ENCODE data around the gene MKRN1.

The MKRN1 gene

GRCh38 chr7:140453273-140453672 lies 26.0 kb downstream of the MKRN1 start:
- Histone ChIP-seq H3K9me3 (replicated peaks; ENCODE audit: low read length) (no peaks in the 10 kb centered on the region), H3K4me2 (ENCODE audit: low read length) (no peak overlapping the region), H3K9ac (ENCODE audit: low read depth, low read length) (no peak overlapping the region), H3K4me3 (ENCODE audit: low read length) (no peak overlapping the region), H3K27me3 (ENCODE audit: control insufficient read depth, insufficient read depth, low read length) (no peaks in the 10 kb centered on the region), H3K36me3 (ENCODE audit: insufficient read depth, low read length) (peaks cover 33% of the 10 kb centered on the region), H3K4me1 (ENCODE audit: control insufficient read depth, insufficient read depth, low read length) (no peaks in the 10 kb centered on the region)

- no peaks in the 10 kb centered on the region for H3K4me1 ChIP-seq (ENCODE audit: control insufficient read depth, insufficient read depth, low read length)
- H3K4me2 ChIP-seq (ENCODE audit: low read length), result no peak overlapping the region
- no peak overlapping the region for H3K9ac ChIP-seq (ENCODE audit: low read depth, low read length)
- H3K36me3 ChIP-seq (ENCODE audit: insufficient read depth, low read length), result peaks cover 24% of the 10 kb centered on the region
- no peaks in the 10 kb centered on the region for H3K9me3 ChIP-seq (replicated peaks; ENCODE audit: low read length)
- no peaks in the 10 kb centered on the region for H3K27me3 ChIP-seq (ENCODE audit: control insufficient read depth, insufficient read depth, low read length)
- H3K4me3 ChIP-seq (ENCODE audit: low read length), result no peak overlapping the region
These were observed 27.6 kb downstream of the MKRN1 start for GRCh38 chr7:140451716-140452115.

GRCh38 chr7:140448781-140449480 lies 30.4 kb downstream of the MKRN1 start:
- Histone ChIP-seq H3K9me3 (replicated peaks; ENCODE audit: low read length) (no peaks in the 10 kb centered on the region), H3K4me1 (ENCODE audit: control insufficient read depth, insufficient read depth, low read length) (no peaks in the 10 kb centered on the region), H3K27me3 (ENCODE audit: control insufficient read depth, insufficient read depth, low read length) (no peaks in the 10 kb centered on the region), H3K4me3 (ENCODE audit: low read length) (no peak overlapping the region), H3K9ac (ENCODE audit: low read depth, low read length) (no peak overlapping the region), H3K36me3 (ENCODE audit: insufficient read depth, low read length) (no peaks in the 10 kb centered on the region), H3K4me2 (ENCODE audit: low read length) (no peak overlapping the region)

- H3K4me2 ChIP-seq (ENCODE audit: low read length), result no peak overlapping the region
- H3K9ac ChIP-seq (ENCODE audit: low read depth, low read length), result no peak overlapping the region
- H3K36me3 ChIP-seq (ENCODE audit: insufficient read depth, low read length), result no peaks in the 10 kb centered on the region
- no peaks in the 10 kb centered on the region for H3K4me1 ChIP-seq (ENCODE audit: control insufficient read depth, insufficient read depth, low read length)
- no peaks in the 10 kb centered on the region for H3K27me3 ChIP-seq (ENCODE audit: control insufficient read depth, insufficient read depth, low read length)
- no peak overlapping the region for H3K4me3 ChIP-seq (ENCODE audit: low read length)
- H3K9me3 ChIP-seq (replicated peaks; ENCODE audit: low read length), result no peaks in the 10 kb centered on the region
These were observed 31.5 kb downstream of the MKRN1 start for GRCh38 chr7:140447841-140448240.

GRCh38 chr7:140446467-140446866 lies 32.8 kb downstream of the MKRN1 start:
- no peaks in the 10 kb centered on the region for H3K36me3 ChIP-seq (ENCODE audit: insufficient read depth, low read length)
- H3K4me3 ChIP-seq (ENCODE audit: low read length), result no peak overlapping the region
- no peaks in the 10 kb centered on the region for H3K4me1 ChIP-seq (ENCODE audit: control insufficient read depth, insufficient read depth, low read length)
- H3K27me3 ChIP-seq (ENCODE audit: control insufficient read depth, insufficient read depth, low read length), result no peaks in the 10 kb centered on the region
- H3K9ac ChIP-seq (ENCODE audit: low read depth, low read length), result no peak overlapping the region
- no peak overlapping the region for H3K4me2 ChIP-seq (ENCODE audit: low read length)
- no peaks in the 10 kb centered on the region for H3K9me3 ChIP-seq (replicated peaks; ENCODE audit: low read length)

- Histone ChIP-seq H3K27me3 (ENCODE audit: control insufficient read depth, insufficient read depth, low read length) (no peaks in the 10 kb centered on the region), H3K4me1 (ENCODE audit: control insufficient read depth, insufficient read depth, low read length) (no peaks in the 10 kb centered on the region), H3K36me3 (ENCODE audit: insufficient read depth, low read length) (no peaks in the 10 kb centered on the region), H3K9ac (ENCODE audit: low read depth, low read length) (no peak overlapping the region), H3K4me2 (ENCODE audit: low read length) (no peak overlapping the region), H3K9me3 (replicated peaks; ENCODE audit: low read length) (no peaks in the 10 kb centered on the region), H3K4me3 (ENCODE audit: low read length) (no peak overlapping the region)
These were observed 37.8 kb downstream of the MKRN1 start for GRCh38 chr7:140441519-140441918.

GRCh38 chr7:140440593-140440992 lies 38.7 kb downstream of the MKRN1 start:
- no peak overlapping the region for H3K9ac ChIP-seq (ENCODE audit: low read depth, low read length)
- no peaks in the 10 kb centered on the region for H3K27me3 ChIP-seq (ENCODE audit: control insufficient read depth, insufficient read depth, low read length)
- H3K4me1 ChIP-seq (ENCODE audit: control insufficient read depth, insufficient read depth, low read length), result no peaks in the 10 kb centered on the region
- H3K4me2 ChIP-seq (ENCODE audit: low read length), result no peak overlapping the region
- H3K36me3 ChIP-seq (ENCODE audit: insufficient read depth, low read length), result no peaks in the 10 kb centered on the region
- no peaks in the 10 kb centered on the region for H3K9me3 ChIP-seq (replicated peaks; ENCODE audit: low read length)
- no peak overlapping the region for H3K4me3 ChIP-seq (ENCODE audit: low read length)

GRCh38 chr7:140439359-140439758 lies 39.9 kb downstream of the MKRN1 start:
- no peaks in the 10 kb centered on the region for H3K9me3 ChIP-seq (replicated peaks; ENCODE audit: low read length)
- no peaks in the 10 kb centered on the region for H3K4me1 ChIP-seq (ENCODE audit: control insufficient read depth, insufficient read depth, low read length)
- no peak overlapping the region for H3K4me3 ChIP-seq (ENCODE audit: low read length)
- H3K27me3 ChIP-seq (ENCODE audit: control insufficient read depth, insufficient read depth, low read length), result no peaks in the 10 kb centered on the region
- no peaks in the 10 kb centered on the region for H3K36me3 ChIP-seq (ENCODE audit: insufficient read depth, low read length)
- H3K4me2 ChIP-seq (ENCODE audit: low read length), result no peak overlapping the region
- no peak overlapping the region for H3K9ac ChIP-seq (ENCODE audit: low read depth, low read length)

GRCh38 chr7:140435252-140435895 lies 43.9 kb downstream of the MKRN1 start:
- no peak overlapping the region for H3K4me2 ChIP-seq (ENCODE audit: low read length)
- no peaks in the 10 kb centered on the region for H3K36me3 ChIP-seq (ENCODE audit: insufficient read depth, low read length)
- no peaks in the 10 kb centered on the region for H3K27me3 ChIP-seq (ENCODE audit: control insufficient read depth, insufficient read depth, low read length)
- no peaks in the 10 kb centered on the region for H3K4me1 ChIP-seq (ENCODE audit: control insufficient read depth, insufficient read depth, low read length)
- no peaks in the 10 kb centered on the region for H3K9me3 ChIP-seq (replicated peaks; ENCODE audit: low read length)
- H3K4me3 ChIP-seq (ENCODE audit: low read length), result no peak overlapping the region
- H3K9ac ChIP-seq (ENCODE audit: low read depth, low read length), result no peak overlapping the region

GRCh38 chr7:140433396-140433795 lies 45.9 kb downstream of the MKRN1 start:
- Histone ChIP-seq H3K27me3 (ENCODE audit: control insufficient read depth, insufficient read depth, low read length) (peaks cover 3% of the 10 kb centered on the region), H3K9me3 (replicated peaks; ENCODE audit: low read length) (no peaks in the 10 kb centered on the region), H3K4me1 (ENCODE audit: control insufficient read depth, insufficient read depth, low read length) (no peaks in the 10 kb centered on the region), H3K36me3 (ENCODE audit: insufficient read depth, low read length) (no peaks in the 10 kb centered on the region), H3K4me3 (ENCODE audit: low read length) (no peak overlapping the region), H3K9ac (ENCODE audit: low read depth, low read length) (no peak overlapping the region), H3K4me2 (ENCODE audit: low read length) (no peak overlapping the region)

GRCh38 chr7:140426130-140426529 lies 53.2 kb downstream of the MKRN1 start:
- H3K4me2 ChIP-seq (ENCODE audit: low read length), result no peak overlapping the region
- no peaks in the 10 kb centered on the region for H3K36me3 ChIP-seq (ENCODE audit: insufficient read depth, low read length)
- H3K4me1 ChIP-seq (ENCODE audit: control insufficient read depth, insufficient read depth, low read length), result no peaks in the 10 kb centered on the region
- peaks cover 12% of the 10 kb centered on the region for H3K27me3 ChIP-seq (ENCODE audit: control insufficient read depth, insufficient read depth, low read length)
- H3K4me3 ChIP-seq (ENCODE audit: low read length), result no peak overlapping the region
- no peaks in the 10 kb centered on the region for H3K9me3 ChIP-seq (replicated peaks; ENCODE audit: low read length)
- no peak overlapping the region for H3K9ac ChIP-seq (ENCODE audit: low read depth, low read length)

- H3K9me3 ChIP-seq (replicated peaks; ENCODE audit: low read length), result no peaks in the 10 kb centered on the region
- no peak overlapping the region for H3K4me2 ChIP-seq (ENCODE audit: low read length)
- no peak overlapping the region for H3K9ac ChIP-seq (ENCODE audit: low read depth, low read length)
- no peak overlapping the region for H3K4me3 ChIP-seq (ENCODE audit: low read length)
- H3K27me3 ChIP-seq (ENCODE audit: control insufficient read depth, insufficient read depth, low read length), result peaks cover 12% of the 10 kb centered on the region
- no peaks in the 10 kb centered on the region for H3K36me3 ChIP-seq (ENCODE audit: insufficient read depth, low read length)
- no peaks in the 10 kb centered on the region for H3K4me1 ChIP-seq (ENCODE audit: control insufficient read depth, insufficient read depth, low read length)
These were observed 53.6 kb downstream of the MKRN1 start for GRCh38 chr7:140425718-140426117.

Measured in skeletal muscle satellite cell (primary cell).